GM12801 (cell line): ENCODE measurements around the gene HMG20B.

Experiments used
- TF ChIP-seq, protein P1 (sequence below): IDR thresholded peaks from one replicate; pipeline ENCODE4 v1.5.1; 2011; ENCODE audit warnings: control low read depth; ENCODE audit not compliant: insufficient read length; ENCODE audit errors: extremely low read depth

HMG20B gene

DNA sequence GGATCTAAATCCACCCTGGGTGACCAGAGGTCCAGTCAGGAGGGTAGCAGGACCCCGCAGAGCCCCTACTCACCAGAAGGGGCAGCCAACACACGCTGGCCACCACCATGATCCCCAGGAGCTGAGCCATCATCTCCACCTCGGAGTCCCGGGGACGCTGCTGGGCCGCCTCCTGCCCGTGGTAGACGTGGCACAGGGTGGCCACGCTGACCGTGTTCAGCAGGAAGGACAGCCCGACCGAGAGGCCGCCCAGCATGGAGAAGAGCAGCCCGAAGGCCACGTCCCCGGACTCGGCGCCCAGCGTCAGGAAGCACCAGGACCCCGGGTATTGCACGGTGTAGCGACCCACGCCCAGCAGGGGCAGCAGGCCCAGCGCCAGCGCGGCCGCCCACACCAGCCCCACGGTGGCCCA lies 27.0 kb downstream of the HMG20B start:
- TF ChIP-seq, protein P1, sequence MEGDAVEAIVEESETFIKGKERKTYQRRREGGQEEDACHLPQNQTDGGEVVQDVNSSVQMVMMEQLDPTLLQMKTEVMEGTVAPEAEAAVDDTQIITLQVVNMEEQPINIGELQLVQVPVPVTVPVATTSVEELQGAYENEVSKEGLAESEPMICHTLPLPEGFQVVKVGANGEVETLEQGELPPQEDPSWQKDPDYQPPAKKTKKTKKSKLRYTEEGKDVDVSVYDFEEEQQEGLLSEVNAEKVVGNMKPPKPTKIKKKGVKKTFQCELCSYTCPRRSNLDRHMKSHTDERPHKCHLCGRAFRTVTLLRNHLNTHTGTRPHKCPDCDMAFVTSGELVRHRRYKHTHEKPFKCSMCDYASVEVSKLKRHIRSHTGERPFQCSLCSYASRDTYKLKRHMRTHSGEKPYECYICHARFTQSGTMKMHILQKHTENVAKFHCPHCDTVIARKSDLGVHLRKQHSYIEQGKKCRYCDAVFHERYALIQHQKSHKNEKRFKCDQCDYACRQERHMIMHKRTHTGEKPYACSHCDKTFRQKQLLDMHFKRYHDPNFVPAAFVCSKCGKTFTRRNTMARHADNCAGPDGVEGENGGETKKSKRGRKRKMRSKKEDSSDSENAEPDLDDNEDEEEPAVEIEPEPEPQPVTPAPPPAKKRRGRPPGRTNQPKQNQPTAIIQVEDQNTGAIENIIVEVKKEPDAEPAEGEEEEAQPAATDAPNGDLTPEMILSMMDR: no peak

DNA sequence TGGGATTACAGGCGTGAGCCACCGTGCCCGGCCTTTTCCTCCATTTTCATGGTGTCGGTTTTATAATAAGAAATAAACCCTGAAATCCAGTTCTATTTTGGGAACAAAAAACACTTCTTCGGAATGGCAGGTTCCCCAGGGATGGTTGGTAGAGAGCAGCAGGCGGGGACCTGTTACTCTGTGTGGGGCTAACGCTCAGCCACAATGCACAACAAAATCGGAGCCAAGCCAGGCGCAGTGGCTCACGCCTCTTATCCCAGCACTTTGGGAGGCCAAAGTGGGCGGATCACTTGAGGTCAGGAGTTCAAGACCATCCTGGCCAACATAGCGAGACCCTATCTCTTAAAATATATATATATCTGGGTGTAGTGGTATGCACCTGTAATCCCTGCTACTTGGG lies 28.3 kb downstream of the HMG20B start:
- TF ChIP-seq, protein P1: no peak

DNA sequence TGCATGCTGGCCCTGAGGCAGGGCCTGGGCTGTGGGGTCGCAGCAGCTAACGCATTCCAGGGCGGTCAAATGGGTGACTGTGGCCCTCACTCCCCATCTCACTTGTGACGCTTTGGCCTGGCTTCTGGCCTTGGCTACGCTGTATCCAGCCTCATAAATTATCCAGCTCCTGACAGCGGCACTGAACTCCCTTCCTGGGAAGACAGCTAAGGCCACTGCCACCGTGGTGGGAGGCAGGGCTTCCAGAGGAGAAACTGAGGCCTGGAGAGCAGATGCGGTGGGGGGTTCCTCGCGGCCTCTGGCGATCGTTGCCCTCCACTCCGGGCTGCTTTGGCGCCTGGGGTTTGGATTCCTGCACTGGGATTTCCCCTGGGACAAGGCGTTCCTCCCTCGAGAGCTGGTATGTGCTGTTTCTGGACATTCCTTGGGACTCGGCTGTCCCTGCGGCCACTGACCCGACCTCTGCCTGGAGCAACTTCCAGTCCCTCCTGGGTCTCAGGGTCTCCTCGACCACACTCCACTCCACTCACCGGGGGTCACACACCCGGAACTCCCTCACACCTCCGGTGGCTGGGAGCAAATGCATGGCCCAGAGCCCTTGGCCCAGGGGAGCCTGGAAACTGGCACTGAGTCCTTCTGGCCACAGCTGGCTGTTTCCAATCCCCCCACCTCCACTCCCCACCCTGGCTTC lies 30.5 kb downstream of the HMG20B start:
- TF ChIP-seq, protein P1: no peak

DNA sequence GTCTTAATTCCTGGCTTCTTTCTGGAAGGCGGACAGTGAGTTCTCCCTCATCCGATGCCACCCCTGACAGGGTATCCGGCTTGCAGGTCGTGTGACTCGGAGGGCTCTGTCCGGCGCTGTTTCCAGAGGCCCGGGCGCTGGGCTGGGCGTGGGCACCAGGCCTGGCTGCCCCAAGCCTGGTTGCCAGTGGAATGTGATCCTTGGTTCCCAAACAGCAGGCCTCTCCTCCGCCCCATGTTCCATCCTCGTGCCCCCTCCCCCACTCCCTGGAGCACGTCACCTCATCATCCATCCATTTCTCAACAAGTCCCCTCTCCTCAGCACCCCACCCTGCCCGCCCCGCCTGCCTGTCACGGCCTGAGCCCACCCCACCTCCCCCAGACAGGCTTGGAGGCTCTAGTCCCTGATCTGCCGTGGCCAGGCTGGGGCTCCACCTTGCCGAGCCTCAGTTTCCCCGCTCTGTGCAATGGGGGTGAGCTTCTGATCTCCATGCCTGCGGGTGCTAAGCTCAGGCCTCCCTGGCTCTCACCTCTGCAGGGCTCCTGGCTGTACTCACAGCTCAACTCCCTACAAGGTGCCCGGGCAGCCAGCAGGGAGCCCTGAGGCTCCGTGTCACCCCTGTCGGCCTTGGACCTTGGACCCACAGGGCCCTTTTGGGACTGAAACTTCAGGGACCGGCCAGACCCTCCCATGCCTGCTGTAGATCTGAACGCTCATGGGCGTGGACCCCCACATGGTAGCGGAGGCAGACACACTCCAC lies 31.7 kb downstream of the HMG20B start:
- TF ChIP-seq, protein P1: no peak

DNA sequence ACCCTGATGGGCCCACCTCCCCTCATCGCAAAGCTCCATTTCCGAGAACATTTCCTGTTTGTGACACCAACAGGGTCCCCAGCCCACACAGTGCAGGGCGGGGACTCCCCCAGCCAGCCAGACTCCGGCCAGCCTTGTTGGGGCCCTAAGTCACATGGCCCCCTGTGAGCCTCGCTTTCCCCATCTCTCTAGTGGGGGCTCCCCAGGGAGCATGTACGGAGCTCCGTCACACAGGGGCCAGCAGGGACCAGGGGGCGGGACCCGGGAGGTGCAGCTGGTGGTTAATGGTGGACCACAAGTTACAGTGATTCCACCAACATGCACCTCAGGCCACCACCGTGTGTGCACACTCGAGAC lies 32.2 kb downstream of the HMG20B start:
- TF ChIP-seq, protein P1: no peak

DNA sequence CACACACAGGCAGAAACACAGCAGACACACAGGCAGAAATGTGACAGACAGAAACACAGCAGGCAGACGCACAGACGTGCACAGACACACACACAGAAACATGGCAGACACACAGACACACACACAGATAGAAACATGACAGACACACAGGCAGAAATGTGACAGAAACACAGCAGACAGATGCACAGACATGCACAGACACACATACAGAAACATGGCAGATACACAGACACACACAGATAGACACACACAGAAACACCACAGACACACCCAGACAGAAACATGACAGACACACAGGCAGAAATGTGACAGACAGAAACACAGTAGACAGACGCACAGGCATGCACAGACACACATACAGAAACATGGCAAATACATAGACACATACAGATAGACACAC lies 32.6 kb downstream of the HMG20B start:
- TF ChIP-seq, protein P1: no peak

DNA sequence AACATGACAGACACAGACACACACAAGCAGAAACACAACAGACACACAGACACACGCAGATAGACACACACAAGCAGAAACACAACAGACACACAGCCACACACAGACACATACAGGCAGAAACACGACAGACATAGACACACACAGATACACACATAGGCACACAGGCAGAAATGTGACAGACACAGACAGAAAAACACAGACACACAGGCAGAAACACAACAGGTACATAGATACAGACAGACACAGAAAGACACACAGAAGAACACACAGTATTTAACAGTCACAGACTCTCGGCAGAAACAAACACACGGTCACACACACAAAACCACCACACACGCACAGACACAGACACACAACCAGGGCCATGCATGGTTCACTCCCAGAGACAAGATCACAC lies 33.0 kb downstream of the HMG20B start:
- TF ChIP-seq, protein P1: no peak
